Fibroblast of lung (primary cell): ENCODE measurements around the gene HECTD4.

ENCODE experiments used
- CTCF ChIP-seq, 2 donors: IDR thresholded peaks in 1 of 2; conservative IDR thresholded peaks in 1 of 2; 1 replicate in 1 of 2; 2 replicates in 1 of 2; pipeline ENCODE4 v1.5.1; 2011 to 2012; ENCODE audit warnings: low read length in 2 of 2, control low read depth in 1 of 2, inconsistent platforms in 1 of 2, low read depth in 1 of 2, mild to moderate bottlenecking in 1 of 2
- EZH2 ChIP-seq: IDR thresholded peaks from 2 replicates; pipeline ENCODE4 v1.5.1; 2012; ENCODE audit warnings: low read length, control low read depth, mild to moderate bottlenecking; ENCODE audit errors: missing control alignments

DNA sequence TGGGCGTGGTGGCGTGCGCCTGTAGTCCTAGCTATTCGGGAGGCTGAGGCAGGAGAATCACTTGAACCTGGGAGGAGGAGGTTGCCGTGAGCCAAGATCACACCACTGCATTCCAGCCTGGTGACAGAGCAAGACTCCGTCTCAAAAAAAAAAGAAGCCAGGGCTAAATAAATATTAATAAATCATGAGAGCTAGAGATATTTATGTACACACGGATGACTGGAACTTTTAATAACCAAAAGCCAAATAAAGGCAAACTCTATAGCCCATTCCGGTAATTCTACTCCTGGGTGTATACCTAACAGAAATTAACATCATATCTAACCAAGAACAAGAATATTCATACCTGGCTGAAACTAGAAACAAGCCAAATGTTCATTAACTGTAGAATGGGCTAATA, 264.5 kb downstream of the HECTD4 start:
- TF ChIP-seq CTCF (conservative IDR thresholded peaks at IDR 0.05 in 1 of 2, IDR thresholded peaks at IDR 0.05 in 1 of 2; ENCODE audit: low read depth in 1 of 2, low read length in 2 of 2): no peak
- TF ChIP-seq EZH2: no peak
